B cell (primary cell): ENCODE measurements around the gene IQCK. TPM values are rescaled to one million over a fixed set of nuclear protein-coding genes. Genes with fewer than 3 reads are reported as not detected.

Experiments
- ATAC-seq: fragments of 200-7000 bp; cut with Tn5 transposase; one replicate; pipeline ENCODE4 v1.10.0; 2021; ENCODE audit warnings: low read depth, mild to moderate bottlenecking, moderate number of reproducible peaks, moderate library complexity
- CTCF ChIA-PET: fragments of 350-600 bp; sonication (Branson Sonifier 250); formaldehyde crosslinking; loops from one replicate; lab custom pipeline; 2021; ENCODE audit warnings: antibody characterized with exemption, inconsistent platforms; lab: Charles Lee
- POLR2A ChIA-PET: fragments of 350-600 bp; sonication (Branson Sonifier 250); formaldehyde crosslinking; loops from one replicate; lab custom pipeline; 2021; ENCODE audit warnings: antibody characterized with exemption; lab: Charles Lee
- DNase-seq: peaks from one replicate; pipeline ENCODE4 v3.0.0; 2013
- H2AFZ ChIP-seq: 2 replicates; pipeline ENCODE4 v1.6.1; 2012; ENCODE audit warnings: mild to moderate bottlenecking, low read depth, low read length; ENCODE audit not compliant: insufficient read depth, poor library complexity, severe bottlenecking
- H3K27ac ChIP-seq, 2 donors: 1 replicate in 1 of 2; 2 replicates in 1 of 2; pipeline ENCODE4 v1.5.1; 2012 to 2013; ENCODE audit warnings: low read length in 2 of 2, mild to moderate bottlenecking in 2 of 2, moderate library complexity in 1 of 2
- H3K27me3 ChIP-seq, 4 experiments: fragments of 200-600 bp in 1 of 4; sonication (generic) in 1 of 4; replicated peaks in 1 of 4; 1 replicate in 2 of 4; 2 replicates in 2 of 4; pipeline versions ENCODE4 v1.6.1 to v1.7.0; 2013 to 2016; ENCODE audit warnings: low read length in 3 of 4, mild to moderate bottlenecking in 2 of 4, mixed read lengths in 1 of 4, moderate library complexity in 1 of 4; ENCODE audit not compliant: insufficient read depth in 4 of 4, control insufficient read depth in 3 of 4; ENCODE audit errors: control extremely low read depth in 1 of 4
- H3K36me3 ChIP-seq, 2 experiments: replicated peaks in 1 of 2; 1 replicate in 1 of 2; 2 replicates in 1 of 2; pipeline versions ENCODE4 v1.6.1 to v1.7.1; 2013; ENCODE audit warnings: low read length in 1 of 2; ENCODE audit not compliant: insufficient read depth in 2 of 2, control insufficient read depth in 1 of 2; ENCODE audit errors: control extremely low read depth in 1 of 2, extremely low read depth in 1 of 2
- H3K4me1 ChIP-seq, 2 donors: fragments of 200-600 bp in 1 of 2; sonication (generic) in 1 of 2; 1 replicate in 1 of 2; 2 replicates in 1 of 2; pipeline versions ENCODE4 v1.5.1 to v1.6.1; 2013 to 2017; ENCODE audit warnings: low read length in 2 of 2; ENCODE audit not compliant: control insufficient read depth in 2 of 2, insufficient read depth in 2 of 2
- H3K4me2 ChIP-seq: replicated peaks from 2 replicates; pipeline ENCODE3; 2012; ENCODE audit warnings: mild to moderate bottlenecking, low read depth, low read length; ENCODE audit not compliant: poor library complexity, severe bottlenecking
- H3K4me3 ChIP-seq, 5 experiments: fragments of 200-600 bp in 1 of 5; sonication (generic) in 1 of 5; 1 replicate in 3 of 5; 2 replicates in 2 of 5; pipeline versions ENCODE4 v1.5.1 to v1.7.0; 2011 to 2016; ENCODE audit warnings: low read length in 4 of 5, mild to moderate bottlenecking in 4 of 5, low read depth in 2 of 5, control low read depth in 1 of 5, moderate library complexity in 1 of 5; ENCODE audit not compliant: insufficient read depth in 1 of 5; ENCODE audit errors: control extremely low read depth in 1 of 5, extremely low read depth in 1 of 5
- H3K79me2 ChIP-seq: fragments of 200-600 bp; sonication (generic); one replicate; pipeline ENCODE4 v1.6.0; 2016; ENCODE audit warnings: low read length; ENCODE audit not compliant: control insufficient read depth, insufficient read depth
- H3K9ac ChIP-seq: fragments of 200-600 bp; sonication (generic); 2 replicates; pipeline ENCODE4 v1.6.1; 2017; ENCODE audit warnings: mild to moderate bottlenecking, low read length, moderate library complexity
- H3K9me3 ChIP-seq, 3 donors: one replicate each; pipeline versions ENCODE4 v1.6.1 to v1.7.1; 2013; ENCODE audit warnings: low read length in 2 of 3; ENCODE audit not compliant: control insufficient read depth in 2 of 3, insufficient read depth in 1 of 3; ENCODE audit errors: control extremely low read depth in 1 of 3
- H4K20me1 ChIP-seq: 2 replicates; pipeline ENCODE4 v1.6.0; 2012; ENCODE audit warnings: mild to moderate bottlenecking, low read length; ENCODE audit not compliant: insufficient read depth, control insufficient read depth, poor library complexity, severe bottlenecking
- H3K27ac Mint-ChIP-seq: one replicate; pipeline ENCODE4 v1.8.0; 2021; ENCODE audit warnings: mixed read lengths
- H3K27me3 Mint-ChIP-seq: one replicate; pipeline ENCODE4 v1.8.0; 2021; ENCODE audit warnings: mixed read lengths
- H3K4me1 Mint-ChIP-seq: one replicate; pipeline ENCODE4 v1.8.0; 2021; ENCODE audit warnings: mixed read lengths
- H3K4me3 Mint-ChIP-seq: one replicate; pipeline ENCODE4 v1.8.0; 2021; ENCODE audit warnings: mixed read lengths
- H3K9me3 Mint-ChIP-seq: one replicate; pipeline ENCODE4 v1.8.0; 2022; ENCODE audit warnings: mixed read lengths; ENCODE audit not compliant: insufficient read depth
- EZH2 ChIP-seq: IDR thresholded peaks from 2 replicates; pipeline ENCODE4 v1.6.1; 2012; ENCODE audit warnings: borderline replicate concordance, low read depth, mild to moderate bottlenecking, moderate library complexity, low read length; ENCODE audit not compliant: insufficient read depth, poor library complexity, severe bottlenecking
- WGBS: methylation state at CpG from one replicate; pipeline ENCODE4 v1.1.5; 2013; ENCODE audit warnings: missing lambda C conversion rate; ENCODE audit not compliant: insufficient coverage; 5-methylcytosine and 5-hydroxymethylcytosine counted together
- intact Hi-C: fragments of 100-400 bp; cut with micrococcal nuclease; formaldehyde crosslinking; loops from one replicate; pipeline ENCODE4 v1.10.0; 2022
- polyA plus RNA-seq: library from polyadenylated mRNA; depleted of rRNA; stranded (reverse); fragments of >200 nt; gene quantifications from 2 replicates; pipeline ENCODE4 v1.2.3, GENCODE V29; 2012
- total RNA-seq, 2 donors: library from RNA; stranded (reverse); fragments of 120-200 nt in 1 of 2; gene quantifications; 1 replicate in 1 of 2; 2 replicates in 1 of 2; pipeline versions ENCODE4 v1.2.3 to v1.2.4, GENCODE V29; 2013 to 2022
- TF ChIP-seq, protein P1 (sequence below): fragments of 200-600 bp; IDR thresholded peaks from one replicate; pipeline ENCODE4 v1.8.0; 2022; ENCODE audit warnings: antibody characterized with exemption, mild to moderate bottlenecking

IQCK gene
- total and polyA plus RNA-seq, 2 donors (not counting 1 experiment from before 2014, with no cell fraction given): 1.00 to 3.0 TPM

DNA sequence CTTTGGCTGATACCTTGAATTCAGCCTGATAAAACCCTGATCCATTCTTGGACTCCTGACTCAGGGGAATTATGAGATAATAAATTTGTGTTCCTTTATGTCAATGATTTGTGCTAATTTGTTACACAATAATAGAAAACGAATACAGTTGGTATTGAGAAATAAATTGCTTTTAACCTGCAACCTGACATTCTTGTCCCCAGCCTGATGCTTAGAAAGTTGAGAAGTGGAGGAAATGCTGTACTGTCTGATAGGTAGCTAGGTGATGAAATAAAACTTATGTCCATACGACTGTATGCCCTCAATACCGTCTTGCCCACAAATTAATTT lies 10.5 kb downstream of the IQCK start:
- no peak overlapping the region for H3K4me2 ChIP-seq
- Mint-ChIP-seq H3K4me1 (no peaks in the 10 kb centered on the region), H3K27me3 (no peaks in the 10 kb centered on the region), H3K4me3 (no peak overlapping the region), H3K9me3 (no peaks in the 10 kb centered on the region), H3K27ac (no peak overlapping the region)
- intact Hi-C loops: no loop called here
- no peaks in the 10 kb centered on the region for H3K36me3 ChIP-seq
- no peak for TF ChIP-seq EZH2
- TF ChIP-seq, protein P1, sequence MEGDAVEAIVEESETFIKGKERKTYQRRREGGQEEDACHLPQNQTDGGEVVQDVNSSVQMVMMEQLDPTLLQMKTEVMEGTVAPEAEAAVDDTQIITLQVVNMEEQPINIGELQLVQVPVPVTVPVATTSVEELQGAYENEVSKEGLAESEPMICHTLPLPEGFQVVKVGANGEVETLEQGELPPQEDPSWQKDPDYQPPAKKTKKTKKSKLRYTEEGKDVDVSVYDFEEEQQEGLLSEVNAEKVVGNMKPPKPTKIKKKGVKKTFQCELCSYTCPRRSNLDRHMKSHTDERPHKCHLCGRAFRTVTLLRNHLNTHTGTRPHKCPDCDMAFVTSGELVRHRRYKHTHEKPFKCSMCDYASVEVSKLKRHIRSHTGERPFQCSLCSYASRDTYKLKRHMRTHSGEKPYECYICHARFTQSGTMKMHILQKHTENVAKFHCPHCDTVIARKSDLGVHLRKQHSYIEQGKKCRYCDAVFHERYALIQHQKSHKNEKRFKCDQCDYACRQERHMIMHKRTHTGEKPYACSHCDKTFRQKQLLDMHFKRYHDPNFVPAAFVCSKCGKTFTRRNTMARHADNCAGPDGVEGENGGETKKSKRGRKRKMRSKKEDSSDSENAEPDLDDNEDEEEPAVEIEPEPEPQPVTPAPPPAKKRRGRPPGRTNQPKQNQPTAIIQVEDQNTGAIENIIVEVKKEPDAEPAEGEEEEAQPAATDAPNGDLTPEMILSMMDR: no peak
- H3K79me2 ChIP-seq: no peaks in the 10 kb centered on the region
- H3K4me1 ChIP-seq: no peaks in the 10 kb centered on the region
- DNase-seq (no peak), ATAC-seq (no peak)
- POLR2A ChIA-PET: interaction anchor here (0.6 kb wide), 1 partner anchor 9 kb away, joined by 8 read pairs; no protein-coding TSS in a partner anchor
- no peaks in the 10 kb centered on the region for H4K20me1 ChIP-seq
- CTCF ChIA-PET: no interaction called here
- no peaks in the 10 kb centered on the region for H3K27me3 ChIP-seq
- no peak overlapping the region for H3K4me3 ChIP-seq
- WGBS: no CpG with 5 or more reads among the region's 3 CpGs
- no peak overlapping the region for H3K9ac ChIP-seq
- H2AFZ ChIP-seq: no peak overlapping the region
- no peaks in the 10 kb centered on the region for H3K9me3 ChIP-seq
- H3K27ac ChIP-seq: no peak overlapping the region

DNA sequence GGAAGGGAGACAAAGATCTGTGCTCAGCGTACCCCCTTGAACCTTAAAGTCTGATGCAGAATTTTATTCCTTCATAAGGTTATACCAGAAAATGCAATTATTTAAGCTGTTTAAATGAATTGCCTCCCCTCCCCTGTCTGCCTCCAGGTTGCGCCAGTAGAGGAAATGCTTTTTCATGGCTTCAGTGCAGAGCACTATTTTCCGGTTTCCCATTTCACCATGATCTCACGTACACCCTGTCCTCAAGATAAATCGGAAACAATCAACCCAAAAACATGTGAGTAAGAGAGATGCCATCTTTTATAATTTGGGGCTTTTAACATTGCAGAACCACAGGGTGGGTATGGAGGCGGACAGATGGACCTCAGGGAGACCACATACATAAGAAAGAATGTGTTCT lies 15.5 kb downstream of the IQCK start:
- Histone ChIP-seq H3K4me2 (no peak overlapping the region), H3K4me1 (no peaks in the 10 kb centered on the region), H3K27me3 (no peaks in the 10 kb centered on the region), H4K20me1 (no peaks in the 10 kb centered on the region), H3K79me2 (no peaks in the 10 kb centered on the region), H3K36me3 (no peaks in the 10 kb centered on the region), H3K9me3 (no peaks in the 10 kb centered on the region), H3K9ac (no peak overlapping the region), H2AFZ (no peak overlapping the region), H3K4me3 (no peak overlapping the region), H3K27ac (no peak overlapping the region)
- Mint-ChIP-seq H3K27ac (no peak overlapping the region), H3K27me3 (no peaks in the 10 kb centered on the region), H3K4me1 (peaks cover 5% of the 10 kb centered on the region), H3K4me3 (no peak overlapping the region), H3K9me3 (no peaks in the 10 kb centered on the region)
- intact Hi-C loops: no loop called here
- WGBS: 100% methylated on average over 1 of the region's 6 CpGs
- no peak for DNase-seq
- TF ChIP-seq EZH2: no peak
- TF ChIP-seq, protein P1: no peak
- CTCF ChIA-PET: no interaction called here
- POLR2A ChIA-PET: no interaction called here
- ATAC-seq: no peak
